GM20000 (cell line): ENCODE data around the gene FBXL13.

Experiments
- DNase-seq: peaks from one replicate; pipeline ENCODE4 v3.0.0; 2012; ENCODE audit warnings: low spot score
- CTCF ChIP-seq: IDR thresholded peaks from 2 replicates; pipeline ENCODE4 v1.5.1; 2012; ENCODE audit warnings: mild to moderate bottlenecking, control low read depth; ENCODE audit errors: extremely low read depth, missing control alignments

The FBXL13 gene

DNA sequence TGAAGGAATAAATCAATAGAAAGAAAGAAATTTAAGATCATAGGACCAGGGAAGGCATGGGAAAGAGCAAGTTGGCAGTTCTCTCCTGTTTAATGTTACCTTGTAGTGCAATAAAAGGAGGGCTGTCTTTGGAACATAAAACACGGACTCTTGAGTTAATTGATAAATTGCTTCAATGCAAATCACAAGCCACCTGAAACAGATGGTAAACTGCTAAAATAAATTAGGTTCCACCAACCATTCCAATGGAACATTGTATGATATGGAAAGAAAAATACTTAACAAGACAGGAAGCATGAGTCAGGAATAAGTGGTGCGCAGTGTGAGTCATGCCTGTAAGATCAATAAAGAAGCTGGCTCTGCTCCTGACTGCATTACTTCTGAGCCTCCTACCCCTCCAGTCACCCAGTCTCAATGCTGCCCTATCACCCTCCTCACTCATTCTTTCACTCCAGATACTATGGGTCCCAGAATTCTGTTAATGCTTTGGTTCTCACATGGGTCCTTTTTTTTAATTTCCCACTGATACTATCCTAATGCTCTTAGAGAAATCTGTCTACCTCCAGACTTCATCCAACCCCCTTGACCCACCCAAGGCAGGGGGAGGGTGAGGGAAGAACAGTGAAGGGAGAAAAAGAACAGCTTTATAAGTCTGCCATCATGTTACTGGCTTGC, 82.9 kb downstream of the FBXL13 start:
- no peak for DNase-seq
- no peak for TF ChIP-seq CTCF

DNA sequence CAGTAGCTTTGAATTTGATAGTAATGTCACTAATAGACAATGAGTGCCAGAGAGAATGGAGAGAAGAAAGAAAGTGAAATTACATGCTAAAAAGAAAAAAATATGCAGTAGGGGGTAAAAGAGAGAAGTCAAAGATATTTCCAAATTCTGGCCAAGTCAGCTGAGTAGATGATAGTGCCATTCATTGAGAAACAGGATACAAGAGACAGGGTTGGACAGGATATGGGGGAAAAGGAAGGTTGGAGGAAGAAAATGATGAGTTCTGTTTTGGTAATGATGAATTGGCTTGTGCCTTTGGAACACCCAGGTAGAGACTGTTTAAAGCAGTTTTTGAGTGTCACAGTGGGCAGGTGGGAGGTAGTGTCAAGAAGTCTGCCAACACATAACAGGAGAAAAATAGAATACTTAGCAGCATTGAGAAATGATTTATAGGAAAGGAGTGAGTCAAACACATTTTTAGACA, 83.5 kb downstream of the FBXL13 start:
- no peak for TF ChIP-seq CTCF
- no peak for DNase-seq

DNA sequence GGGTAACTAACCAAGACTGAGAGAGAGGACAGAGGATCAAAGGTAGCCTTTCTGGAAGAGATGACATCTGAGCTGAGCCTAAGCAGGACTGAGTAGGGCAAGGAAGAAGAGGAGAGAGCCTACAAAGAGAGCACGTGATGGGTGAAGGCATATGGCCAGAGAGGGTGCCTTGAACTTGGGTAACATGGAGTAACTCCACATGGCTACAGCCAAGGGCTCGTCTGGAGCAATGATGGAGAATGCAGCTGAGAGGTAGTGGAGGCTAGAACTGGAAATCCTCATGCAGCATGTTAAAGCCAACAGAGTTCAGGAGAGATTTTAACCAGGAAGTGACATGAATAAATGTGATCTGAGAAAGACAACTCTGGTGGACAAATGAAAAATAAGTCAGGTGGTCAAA, 84.0 kb downstream of the FBXL13 start:
- no peak for DNase-seq
- no peak for TF ChIP-seq CTCF

DNA sequence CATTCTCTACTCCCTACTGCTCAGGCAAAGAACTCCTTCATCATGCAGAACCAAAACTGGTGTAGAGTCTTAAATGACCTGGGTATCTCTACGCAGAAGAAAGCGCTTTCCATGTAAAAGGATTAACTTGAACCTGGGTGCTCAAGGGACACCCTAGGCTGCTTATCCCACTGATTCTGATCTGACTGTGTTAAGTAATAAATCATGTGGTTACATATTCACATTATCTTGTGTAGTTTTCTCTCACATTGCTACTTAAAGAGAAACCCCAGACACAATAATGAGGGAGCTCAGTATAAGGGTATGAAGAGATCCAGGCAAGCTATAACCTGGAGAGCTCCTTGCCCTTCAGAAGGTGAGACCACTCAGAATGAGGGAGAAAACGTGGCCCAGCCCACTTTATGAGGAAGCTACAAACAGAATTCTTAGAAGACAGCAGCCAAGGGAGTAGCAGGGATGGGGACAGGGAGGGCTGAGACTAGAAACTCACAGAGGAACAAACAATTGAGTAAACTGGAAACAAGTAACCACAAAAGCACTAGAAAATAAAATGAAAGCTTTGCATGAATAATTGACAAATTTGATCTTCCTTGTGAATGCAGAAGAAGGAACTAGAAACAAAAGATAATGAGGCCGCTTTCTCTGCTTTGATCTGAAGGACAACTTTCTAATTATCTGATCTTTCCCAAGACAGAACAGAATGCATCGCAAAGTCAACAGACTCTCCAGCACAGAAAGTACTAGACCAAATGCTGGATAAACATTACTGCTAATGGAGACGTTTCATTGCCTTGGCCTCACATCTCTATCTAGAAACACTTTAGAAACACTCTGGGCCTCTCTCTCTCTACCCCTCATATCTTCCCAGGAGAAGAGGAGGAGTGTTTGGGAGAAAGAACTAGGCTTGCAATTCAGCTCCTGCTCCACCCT, 85.7 kb downstream of the FBXL13 start:
- no peak for DNase-seq

GRCh38 chr7:102988088-102988487, 86.5 kb downstream of the FBXL13 start:
- DNase-seq: no peak
- TF ChIP-seq CTCF: no peak

More for the DNA sequence above, 85.7 kb downstream of the FBXL13 start:
- TF ChIP-seq CTCF: no peak

- DNase-seq: no peak
- TF ChIP-seq CTCF: no peak
Measured at GRCh38 chr7:102985176-102985783, 89.3 kb downstream of the FBXL13 start.

DNA sequence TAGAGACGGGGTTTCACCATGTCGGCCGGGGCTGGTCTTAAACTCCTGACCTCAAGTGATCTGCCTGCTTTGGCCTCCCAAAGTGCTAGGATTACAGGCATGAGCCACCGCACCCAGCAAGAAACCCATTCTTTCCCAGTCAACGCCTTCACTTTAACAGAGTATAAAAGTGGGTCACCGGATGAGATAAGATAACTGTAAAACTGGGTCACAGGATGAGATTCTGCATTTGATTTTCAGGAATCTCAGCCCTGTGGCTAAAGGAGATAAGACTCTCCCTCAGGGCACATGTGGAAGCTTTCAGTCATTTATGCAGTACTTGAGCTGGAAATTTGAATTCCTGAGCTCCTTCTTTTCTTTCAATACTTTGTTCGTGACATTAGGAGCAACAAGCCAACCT, 91.0 kb downstream of the FBXL13 start:
- no peak for DNase-seq
- no peak for TF ChIP-seq CTCF
